GM11168 (cell line): Measurements from ENCODE around the gene CDC42BPA.

Experiments
- in situ Hi-C: fragments of 300-500 bp; cut with MboI; formaldehyde crosslinking; loops from one replicate; pipeline ENCODE4 v1.12.0; 2022; ENCODE audit warnings: low sequenced_read_pairs; ENCODE audit not compliant: unreplicated experiment

CDC42BPA gene

DNA sequence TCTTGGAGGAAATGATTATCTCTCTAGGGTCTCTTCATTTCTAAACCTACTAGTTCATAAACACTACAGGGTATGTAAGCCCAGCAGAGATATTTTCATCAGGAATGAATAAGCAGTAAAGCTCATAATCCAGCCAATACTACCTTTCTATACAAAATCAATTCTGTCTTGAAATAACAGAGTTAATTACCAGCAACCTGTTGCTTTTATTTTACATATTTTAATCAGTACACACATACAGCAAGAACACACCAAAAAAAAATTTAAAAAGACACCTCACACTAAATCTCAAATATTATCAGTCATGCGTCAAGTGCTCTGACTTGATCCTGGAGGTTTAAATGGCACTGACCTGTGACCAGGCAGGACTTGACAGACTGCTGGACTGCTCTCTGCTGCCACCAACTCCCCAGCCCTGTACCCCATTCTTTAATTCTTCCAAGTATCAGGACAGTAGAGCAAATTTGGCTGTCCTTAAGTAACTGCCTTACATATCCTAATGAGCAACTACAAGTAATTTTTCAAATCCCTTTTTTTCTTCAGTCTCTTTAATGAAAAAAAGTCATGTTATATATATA, 98.5 kb downstream of the CDC42BPA start:
- in situ Hi-C loops = no loop called here

DNA sequence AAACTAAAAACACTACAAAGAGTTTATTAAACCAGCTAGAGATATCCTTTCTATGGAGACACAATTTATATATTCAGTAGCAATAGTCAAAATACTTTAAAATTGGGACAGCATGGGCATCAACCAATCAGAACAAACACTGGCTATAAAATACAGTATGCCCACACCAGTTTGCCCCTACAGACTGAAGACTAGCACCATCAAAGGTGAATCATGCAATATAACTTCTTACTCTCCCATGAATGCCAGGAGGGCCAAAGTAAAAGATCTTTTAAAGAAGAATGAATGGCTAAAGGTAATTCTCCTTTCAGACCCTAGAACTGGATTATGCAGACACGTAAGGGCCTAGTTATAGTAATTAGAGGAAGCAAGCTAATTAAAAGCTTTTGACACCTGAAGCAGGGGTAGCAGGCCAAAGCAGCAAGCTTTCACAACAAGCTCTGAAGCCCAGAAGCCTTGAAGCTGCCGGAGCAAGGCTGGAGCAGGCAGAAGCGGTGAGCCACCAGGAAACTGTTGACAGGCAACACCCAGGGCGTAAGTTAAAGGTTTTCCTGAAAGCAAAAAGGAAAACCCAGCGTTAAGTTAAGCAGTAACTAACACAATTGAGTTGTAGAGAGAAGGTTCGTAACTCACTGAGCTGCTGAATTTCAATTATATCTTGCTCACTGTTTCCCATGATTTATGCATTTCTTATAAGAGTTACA, 99.3 kb downstream of the CDC42BPA start:
- in situ Hi-C loops = no loop called here

DNA sequence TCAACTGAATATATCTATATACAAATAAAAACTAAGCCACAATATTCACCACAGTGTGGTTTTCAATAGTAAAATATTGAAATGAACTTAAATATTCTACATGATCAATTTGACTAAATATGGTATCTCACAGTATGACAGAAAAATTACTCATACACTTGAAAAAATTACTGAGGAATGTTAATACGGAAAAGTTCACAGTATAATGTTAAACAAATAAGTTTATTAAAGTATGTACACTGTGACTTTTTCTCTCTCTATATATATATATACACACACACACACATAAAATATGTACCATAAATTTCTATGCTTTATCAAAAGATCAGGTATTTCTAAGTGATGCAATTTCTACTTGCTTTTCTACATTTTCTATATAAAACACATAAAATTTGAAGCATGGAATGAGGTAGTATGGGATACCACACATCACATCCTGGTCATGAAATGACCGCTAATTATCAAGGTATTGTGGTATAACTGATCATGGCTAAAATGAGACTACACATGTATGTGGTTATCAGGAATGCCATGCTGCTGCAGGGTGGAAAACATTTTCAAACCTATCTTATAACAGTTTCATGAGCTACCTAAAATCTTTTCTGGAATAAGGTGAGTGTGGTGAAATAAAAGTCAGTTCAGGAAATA, 102.3 kb downstream of the CDC42BPA start:
- in situ Hi-C loops = no loop called here

DNA sequence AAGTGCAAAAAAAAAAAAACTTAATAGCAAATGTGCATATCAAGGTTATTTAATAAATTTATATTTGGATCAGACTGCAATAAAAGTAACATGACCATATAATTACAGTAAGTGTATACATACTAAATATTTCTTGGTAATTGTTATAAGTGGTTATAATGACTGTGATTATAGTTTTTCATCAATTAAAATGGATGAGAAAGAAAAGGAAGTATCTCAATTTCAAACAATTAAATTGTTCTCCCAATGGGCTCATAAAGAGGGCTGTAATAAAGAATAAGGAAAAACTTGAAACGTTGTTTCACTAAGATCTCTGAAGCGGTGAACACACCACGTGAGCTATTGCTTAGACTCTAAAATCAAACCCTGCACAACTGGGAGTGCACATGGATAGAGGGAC, 104.1 kb downstream of the CDC42BPA start:
- in situ Hi-C loops = no loop called here

DNA sequence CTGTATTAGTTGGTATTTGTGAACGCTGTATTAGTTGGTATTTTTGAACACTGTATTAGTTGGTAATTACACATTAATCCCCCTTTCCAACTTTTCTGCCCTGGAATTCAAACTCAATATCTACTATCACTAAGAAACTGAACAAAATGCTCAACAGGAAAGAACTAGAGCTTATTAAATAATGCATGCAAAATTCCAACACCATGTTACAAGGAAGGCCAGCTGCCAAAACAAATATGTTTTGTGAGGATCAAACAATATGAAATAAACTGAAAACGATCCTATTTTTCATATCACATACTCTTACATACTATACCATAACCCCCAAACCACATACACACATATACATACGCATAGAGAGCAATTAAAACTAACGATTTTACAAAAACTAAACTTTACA, 104.9 kb downstream of the CDC42BPA start:
- in situ Hi-C loops = no loop called here

DNA sequence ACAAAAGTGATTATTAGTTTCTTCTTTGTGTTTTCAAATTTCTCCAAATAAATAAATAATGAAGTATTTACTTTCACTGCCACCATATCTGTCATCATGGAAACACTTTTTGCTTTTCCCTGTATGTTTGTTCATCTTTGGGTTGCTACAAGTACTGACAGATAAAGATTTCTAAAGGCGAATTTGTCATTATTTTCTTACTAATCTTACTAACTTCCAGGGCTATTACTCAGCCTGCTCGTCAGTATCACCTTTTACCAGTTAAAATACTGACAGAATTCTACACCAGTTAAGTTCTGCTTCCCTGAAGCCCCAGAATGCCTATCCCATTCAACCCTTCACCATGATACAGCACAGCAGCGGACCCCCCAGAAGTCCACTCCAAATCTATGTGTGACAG, 106.1 kb downstream of the CDC42BPA start:
- in situ Hi-C loops = no loop called here

DNA sequence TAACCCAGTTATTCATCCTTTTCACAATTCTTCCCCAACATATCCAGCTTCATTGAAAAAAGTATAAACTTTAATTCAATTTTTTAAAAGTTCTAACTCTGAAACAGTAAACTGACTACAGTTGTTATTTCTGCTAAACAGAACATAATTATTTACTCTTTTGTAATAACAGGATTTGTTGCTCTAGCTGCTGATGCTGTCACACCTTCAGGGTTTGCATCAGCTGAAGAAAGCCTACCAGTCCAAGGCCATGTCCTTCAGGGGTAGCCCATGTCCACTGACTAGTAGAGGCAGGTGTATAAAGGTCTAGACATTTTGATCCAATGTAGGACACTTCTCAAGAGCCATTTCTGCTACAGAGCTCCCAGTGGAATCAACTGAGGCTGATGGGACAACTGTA, 107.7 kb downstream of the CDC42BPA start:
- in situ Hi-C loops = no loop called here

DNA sequence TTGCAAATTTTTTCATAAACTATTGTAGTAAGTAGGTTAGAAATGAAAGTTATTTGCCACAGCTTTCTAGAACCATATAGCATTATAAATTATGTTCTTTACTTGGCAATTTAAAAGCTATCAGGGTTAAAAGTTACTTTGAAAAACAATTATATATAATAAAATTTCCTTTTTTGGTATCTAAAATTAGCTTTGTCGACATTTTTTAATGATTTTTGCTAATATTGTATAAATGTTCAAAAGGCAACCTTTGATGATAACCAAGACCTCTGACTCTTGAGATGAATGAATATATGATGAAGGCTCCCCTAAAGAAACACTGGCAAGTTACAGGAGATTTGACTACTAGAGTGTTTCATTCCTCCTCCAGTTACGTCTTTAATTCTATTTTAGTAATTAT, 121.2 kb downstream of the CDC42BPA start:
- in situ Hi-C loops = no loop called here

DNA sequence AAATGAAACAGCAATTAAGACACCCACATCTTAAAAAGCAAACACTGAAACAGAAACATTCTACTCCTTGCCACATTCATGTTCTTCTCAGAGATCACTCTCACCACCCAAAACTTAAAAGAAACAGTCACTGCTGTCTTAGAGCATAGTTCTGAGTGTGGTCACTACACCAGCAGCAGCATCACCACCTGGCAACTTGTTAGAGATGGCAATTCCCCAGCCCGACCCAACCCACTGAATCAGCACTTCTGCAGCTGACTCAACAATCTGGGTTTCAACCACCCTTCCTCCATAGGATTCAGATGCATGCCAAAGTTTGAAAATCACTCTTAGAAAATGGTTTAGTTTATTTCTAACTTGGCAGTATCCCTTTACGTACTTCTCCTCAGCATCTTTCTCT, 126.1 kb downstream of the CDC42BPA start:
- in situ Hi-C loops = no loop called here

DNA sequence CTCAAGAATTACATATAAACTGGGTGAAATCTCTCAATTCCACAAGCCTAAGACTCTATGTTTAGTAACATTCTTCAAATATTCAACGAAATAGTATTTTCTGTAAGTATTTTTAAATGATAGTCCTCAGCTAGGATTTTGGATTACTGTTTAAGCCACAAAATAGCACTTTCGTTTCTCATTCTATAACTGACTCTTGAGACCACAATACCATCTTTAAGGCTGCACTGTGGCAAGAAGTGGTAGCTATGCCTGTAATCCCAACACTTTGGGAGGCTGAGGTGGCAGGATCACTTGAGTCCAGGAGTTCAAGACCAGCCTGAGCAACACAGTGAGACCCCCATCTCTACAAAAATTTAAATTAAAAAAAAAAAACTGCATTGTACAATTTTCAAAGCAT, 126.7 kb downstream of the CDC42BPA start:
- in situ Hi-C loops = no loop called here

DNA sequence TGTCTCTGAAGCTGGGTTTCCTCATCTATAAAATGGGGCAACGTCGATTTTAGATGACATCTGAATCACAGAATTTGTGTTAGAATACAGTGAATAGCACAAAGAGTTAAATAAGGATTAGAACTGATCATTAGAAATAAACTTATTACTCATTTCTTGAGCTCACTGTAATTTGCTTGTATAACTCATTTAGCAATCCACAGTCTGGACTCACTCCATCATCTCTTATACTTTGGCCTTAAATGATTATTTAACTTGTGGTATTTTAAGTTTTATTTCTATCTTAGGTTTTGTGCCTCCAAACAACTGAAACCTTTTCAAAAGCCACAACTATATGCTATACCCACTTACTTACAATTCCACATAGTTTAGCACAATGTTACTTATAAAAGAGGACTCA, 128.0 kb downstream of the CDC42BPA start:
- in situ Hi-C loops = no loop called here

DNA sequence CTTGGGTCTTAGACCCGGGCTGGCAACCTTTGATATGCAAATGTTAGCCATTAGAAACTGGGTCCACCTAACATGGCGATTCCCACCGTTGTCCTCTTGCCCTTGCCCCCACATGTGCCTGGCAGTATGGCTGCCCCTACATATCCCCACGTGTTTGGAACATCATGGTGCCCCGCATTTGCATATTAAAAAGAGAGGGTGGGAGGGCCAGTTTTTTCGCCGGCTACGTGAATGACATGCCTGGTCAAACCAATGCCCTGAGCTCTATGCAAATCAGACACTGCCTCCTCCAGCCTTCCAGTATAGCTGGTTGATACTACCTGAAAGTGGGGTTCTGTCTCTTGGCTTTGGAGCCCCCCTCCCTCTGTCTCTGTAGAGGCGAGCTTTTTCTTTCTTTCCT, 133.0 kb downstream of the CDC42BPA start:
- in situ Hi-C loops = no loop called here

DNA sequence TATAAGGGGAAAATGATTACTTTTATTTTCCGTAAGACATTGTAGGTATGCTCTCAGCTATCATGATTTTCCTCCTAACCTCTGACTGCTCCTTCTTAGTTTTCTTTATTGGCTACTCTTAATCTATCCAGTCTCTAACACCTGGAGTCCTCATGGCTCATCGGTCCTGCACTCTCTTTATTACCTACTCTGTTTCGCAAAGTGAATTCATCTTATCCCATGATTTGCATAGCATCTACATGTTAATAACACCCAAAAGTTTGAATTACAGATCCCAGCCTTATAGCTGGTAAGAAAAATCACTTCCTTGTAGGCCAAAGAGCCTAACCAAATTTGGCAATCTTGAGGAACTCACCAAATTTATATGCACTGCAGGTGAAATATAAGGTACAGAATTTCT, 136.3 kb downstream of the CDC42BPA start:
- in situ Hi-C loops = no loop called here

DNA sequence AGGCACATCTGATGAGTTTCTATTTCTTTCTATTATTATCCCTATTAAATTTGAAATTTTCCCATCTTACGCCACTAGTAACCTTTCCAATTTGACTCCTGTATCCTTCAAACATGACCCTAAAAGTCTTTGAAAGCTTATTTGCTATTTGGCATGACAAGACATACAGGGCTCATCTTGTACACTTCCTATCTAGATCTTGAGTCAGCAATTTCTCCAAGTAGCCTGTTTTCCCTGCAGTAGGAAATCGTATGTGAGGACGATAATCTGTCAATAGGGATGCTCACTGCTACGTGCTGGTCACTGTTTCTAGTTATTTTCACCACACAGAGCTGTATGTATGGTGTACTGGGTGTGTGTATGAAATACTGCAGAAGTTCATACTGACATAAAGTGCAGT, 142.7 kb downstream of the CDC42BPA start:
- in situ Hi-C loops = no loop called here

DNA sequence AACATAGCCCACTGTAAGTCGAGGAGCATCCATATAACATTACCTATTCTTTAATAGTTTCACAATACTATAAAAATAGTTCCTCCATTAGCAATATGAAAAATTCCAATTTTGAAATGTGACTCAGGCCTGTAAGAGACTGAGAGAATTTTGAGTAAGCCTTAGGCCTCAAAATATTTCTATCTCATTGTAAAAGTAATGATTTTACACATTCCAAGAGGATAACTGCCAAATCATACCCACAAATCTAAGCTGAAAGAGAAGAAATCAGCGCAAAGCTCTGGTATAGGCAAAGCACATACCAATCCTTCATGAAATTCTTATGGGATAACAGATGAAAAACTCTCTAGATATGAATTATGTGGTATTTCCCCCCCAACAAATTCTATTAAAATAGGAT, 144.1 kb downstream of the CDC42BPA start:
- in situ Hi-C loops = no loop called here

DNA sequence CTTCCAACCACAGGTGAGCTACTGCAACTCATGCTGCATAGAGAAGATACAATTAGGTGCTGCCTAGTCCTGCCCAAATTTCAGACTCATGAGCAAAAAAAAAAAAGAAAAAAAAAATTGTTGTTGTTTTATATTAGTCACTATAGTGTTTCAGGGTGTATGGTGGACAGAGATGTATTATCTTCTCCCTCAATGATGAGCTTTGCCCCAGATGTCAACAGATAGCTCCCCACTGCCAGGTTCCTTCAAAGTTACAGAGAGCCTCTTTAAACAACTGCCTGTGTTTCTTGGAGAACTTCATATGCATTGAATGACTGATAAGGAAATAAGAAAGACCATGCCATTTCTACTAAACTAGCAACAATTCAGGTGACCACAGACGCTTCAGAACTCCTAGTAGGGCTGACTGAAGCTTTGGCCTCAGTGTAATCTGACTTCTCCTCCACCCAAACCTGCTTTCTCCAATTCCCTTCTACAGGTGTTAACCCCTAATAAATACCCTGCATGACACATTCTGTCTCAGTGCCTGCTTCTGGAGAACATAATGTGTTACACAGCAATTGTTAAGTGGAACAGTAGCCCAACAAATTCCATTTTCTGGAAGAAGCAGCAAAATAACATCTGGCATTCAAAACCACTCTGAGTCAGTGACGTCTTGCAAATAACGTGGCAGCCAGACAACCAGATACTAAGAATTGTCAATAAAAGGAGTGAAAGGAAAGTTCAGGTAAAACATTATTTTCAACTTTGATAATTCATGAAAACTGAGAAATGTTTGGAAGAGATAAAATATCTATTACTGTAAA, 147.7 kb downstream of the CDC42BPA start:
- in situ Hi-C loops = no loop called here

DNA sequence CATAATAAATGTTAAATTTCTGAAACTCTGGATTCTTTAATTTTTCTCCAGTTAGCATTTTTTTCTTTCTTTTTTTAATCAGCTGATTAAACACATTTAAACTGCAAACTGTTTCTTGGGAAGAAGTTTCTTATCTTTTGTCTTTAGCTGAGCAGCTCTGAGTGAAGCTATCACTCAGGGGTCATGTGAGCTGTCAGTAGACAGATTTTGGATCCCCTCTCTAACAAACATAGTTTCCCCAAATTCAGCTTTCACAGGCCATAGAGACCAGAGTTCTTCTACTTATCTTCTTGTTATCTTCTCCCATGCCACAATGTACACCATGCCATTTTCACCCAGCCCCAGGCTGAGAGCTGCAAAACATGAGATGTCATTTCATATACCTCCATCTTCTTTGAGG, 148.9 kb downstream of the CDC42BPA start:
- in situ Hi-C loops = no loop called here

DNA sequence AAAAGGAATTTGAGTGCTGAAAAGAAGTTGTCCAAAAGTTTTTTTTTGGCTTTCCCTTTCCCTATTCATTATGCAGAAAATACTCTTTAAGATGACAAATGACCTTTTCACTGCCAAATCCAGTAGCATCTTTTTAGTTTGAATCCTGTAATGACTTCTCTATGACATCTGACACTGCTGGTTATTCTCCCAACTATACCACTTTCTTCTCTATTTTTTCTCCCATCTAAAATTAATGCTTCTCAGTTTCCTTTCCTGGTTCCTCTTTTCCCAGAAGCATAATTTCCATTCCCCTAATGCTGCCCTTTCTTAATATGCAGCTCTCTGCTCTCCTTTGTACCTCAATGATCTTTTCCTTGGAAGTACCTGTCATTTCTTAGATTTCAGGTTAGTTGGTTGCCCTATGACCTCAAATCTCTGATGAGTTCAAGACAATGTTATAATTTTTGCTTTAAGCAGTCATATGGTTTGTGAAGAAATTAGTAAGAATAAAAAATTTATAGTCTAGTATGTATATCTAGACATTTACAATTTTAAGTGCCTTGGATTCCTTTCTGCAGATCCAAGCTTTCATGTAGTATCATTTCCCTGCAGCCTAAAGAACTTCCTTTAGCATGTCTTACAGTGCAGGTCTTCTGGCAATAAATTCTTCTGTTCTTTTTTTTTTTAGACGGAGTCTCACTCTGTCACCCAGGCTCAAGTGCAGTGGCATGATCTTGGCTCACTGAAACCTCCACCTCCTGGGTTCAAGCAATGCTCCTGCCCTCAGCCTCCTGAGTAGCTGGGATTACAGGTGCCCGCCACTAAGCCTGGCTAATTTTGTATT, 150.8 kb downstream of the CDC42BPA start:
- in situ Hi-C loops = no loop called here

DNA sequence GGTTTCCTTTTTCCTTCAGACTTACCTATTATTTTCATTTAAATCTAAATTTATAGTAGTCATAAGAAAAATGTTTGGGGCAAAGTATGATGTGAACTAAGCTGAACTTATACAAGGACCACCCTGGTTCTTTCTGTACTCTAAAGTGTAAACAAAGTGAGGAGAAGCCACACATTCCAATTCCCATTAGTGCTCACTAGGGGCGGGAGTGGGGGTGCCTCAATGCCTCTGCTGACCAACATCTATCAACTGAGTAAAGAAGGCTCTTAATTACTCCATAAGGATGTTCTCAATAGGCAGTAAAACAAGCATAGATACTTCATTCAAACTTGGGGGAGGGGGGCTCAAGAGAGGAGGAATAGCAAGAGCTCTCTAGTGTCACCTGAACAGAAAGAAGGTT, 151.7 kb downstream of the CDC42BPA start:
- in situ Hi-C loops = no loop called here

DNA sequence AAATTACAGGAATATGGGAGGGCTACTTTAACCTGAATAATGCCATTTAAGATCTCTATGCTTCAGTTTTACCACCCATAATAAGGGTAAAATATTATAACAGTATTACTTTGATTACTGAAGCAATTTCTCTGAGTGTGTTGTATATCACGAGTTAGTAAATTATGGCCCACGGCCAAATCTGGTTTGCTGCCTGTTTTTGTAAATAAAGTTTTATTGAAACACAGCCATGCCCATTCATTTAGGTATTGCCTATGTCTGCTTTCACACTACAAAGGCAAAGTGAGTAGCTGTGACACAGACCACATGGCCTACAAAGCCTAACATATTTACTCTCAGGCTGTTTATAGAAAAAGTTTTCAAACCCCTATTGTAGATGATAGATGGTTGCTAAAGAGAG, 156.8 kb downstream of the CDC42BPA start:
- in situ Hi-C loops = no loop called here
